Suprapubic skin (tissue), 4 donors: Measurements from ENCODE around the gene MGST2.

Experiments
- EP300 ChIP-seq: sonication (generic); formaldehyde crosslinking; IDR thresholded peaks from one replicate; pipeline ENCODE4 v1.6.1; 2017; ENCODE audit warnings: antibody characterized with exemption
- POLR2A ChIP-seq, 2 donors: fragments of 450-650 bp; IDR thresholded peaks; one replicate each; pipeline ENCODE4 v1.6.1; 2017; ENCODE audit warnings: antibody characterized with exemption in 2 of 2, mild to moderate bottlenecking in 2 of 2, moderate library complexity in 2 of 2
- POLR2AphosphoS5 ChIP-seq, 3 donors: sonication (generic); formaldehyde crosslinking; IDR thresholded peaks; one replicate each; pipeline ENCODE4 v1.6.1; 2017; ENCODE audit warnings: antibody characterized with exemption in 3 of 3
- TF ChIP-seq, protein P1 (sequence below), 2 donors: fragments of 200-600 bp in 1 of 2; fragments of 450-650 bp in 1 of 2; sonication (generic) in 1 of 2; IDR thresholded peaks; one replicate each; pipeline ENCODE4 v1.5.1; 2016 to 2019; ENCODE audit warnings: antibody characterized with exemption in 2 of 2, mild to moderate bottlenecking in 1 of 2, moderate library complexity in 1 of 2

DNA sequence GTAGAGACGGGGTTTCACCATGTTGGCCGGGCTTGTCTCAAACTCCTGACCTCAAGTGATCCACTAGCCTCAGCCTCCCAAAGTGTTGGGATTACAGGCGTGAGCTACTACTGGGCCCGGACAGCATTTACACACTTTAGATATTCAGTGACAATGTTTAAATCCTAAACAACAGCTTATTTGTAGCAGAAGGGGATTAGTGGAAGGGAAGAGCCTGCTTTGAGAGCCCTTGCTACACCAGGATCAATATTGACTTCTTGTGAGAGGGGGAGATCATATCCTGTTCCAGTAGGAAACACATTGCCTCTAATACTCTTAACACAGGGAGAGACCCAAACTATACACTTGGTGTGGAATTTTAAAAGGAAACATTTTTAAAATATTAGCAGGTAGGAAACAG lies 7.1 kb downstream of the MGST2 start:
- TF ChIP-seq, protein P1, sequence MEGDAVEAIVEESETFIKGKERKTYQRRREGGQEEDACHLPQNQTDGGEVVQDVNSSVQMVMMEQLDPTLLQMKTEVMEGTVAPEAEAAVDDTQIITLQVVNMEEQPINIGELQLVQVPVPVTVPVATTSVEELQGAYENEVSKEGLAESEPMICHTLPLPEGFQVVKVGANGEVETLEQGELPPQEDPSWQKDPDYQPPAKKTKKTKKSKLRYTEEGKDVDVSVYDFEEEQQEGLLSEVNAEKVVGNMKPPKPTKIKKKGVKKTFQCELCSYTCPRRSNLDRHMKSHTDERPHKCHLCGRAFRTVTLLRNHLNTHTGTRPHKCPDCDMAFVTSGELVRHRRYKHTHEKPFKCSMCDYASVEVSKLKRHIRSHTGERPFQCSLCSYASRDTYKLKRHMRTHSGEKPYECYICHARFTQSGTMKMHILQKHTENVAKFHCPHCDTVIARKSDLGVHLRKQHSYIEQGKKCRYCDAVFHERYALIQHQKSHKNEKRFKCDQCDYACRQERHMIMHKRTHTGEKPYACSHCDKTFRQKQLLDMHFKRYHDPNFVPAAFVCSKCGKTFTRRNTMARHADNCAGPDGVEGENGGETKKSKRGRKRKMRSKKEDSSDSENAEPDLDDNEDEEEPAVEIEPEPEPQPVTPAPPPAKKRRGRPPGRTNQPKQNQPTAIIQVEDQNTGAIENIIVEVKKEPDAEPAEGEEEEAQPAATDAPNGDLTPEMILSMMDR (IDR thresholded peaks at IDR 0.05) = no peak
- TF ChIP-seq POLR2A (IDR thresholded peaks at IDR 0.05) = no peak
- no peak for TF ChIP-seq POLR2AphosphoS5 (IDR thresholded peaks at IDR 0.05)
- no peak for TF ChIP-seq EP300
